HG03095 (cell line): ENCODE data around the gene ZIM2.
"Not testable (repeated sequence)": the region's sequence is repeated elsewhere in the genome, so short reads cannot be mapped to it uniquely, and the experiment has no call there.

Experiments used
- ATAC-seq: cut with Tn5 transposase; IDR thresholded peaks from one replicate; pipeline ENCODE4 v1.9.1; 2021; ENCODE audit warnings: moderate library complexity; ENCODE audit not compliant: unreplicated experiment

Gene ZIM2

DNA sequence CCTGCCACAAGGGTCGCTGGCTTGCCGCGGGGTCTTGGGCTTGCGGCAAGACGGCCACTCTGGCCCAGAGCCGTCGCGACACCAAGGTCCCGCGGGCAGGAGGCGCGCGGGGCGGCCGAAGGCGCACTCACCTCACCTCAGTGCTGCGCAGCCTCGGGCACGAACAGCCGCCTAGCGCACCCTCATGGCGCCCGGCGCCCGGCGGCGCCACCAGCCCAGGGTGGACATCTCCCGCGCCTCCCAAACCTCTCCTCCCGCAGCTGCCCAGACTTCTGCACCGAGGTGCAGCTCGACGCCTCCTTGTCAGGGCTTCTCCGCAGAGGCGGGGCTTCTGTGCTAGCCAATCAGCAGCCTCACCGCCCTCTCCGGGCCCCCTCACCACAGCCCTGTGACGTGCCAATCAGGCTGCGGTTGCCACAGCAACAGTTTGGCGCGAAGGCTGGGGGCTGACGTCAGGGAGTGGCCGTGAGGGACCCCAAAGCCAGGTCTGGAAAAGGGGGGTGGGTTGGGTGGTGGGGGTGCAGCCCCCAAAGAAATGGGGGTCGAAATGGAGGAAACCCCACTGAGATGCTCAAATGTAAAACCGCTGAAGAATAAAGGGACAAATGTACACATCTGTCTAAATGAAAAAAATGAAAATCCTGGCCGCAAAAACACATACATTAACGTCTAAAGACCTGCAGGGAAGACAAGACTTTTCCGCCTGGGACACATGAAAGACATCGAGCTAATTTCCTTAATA is at the start of gene ZIM2, which contains the start of gene PEG3:
Gene ZIM2 (minus strand): TSS at position 276 of the 742 bp plus-strand sequence. CDS start 16,449 bp downstream, outside the sequence.
Gene PEG3 (minus strand): TSS at position 276 of the 742 bp plus-strand sequence. CDS start 16,071 bp downstream, outside the sequence.
- no peak for ATAC-seq

- no peak for ATAC-seq
These were observed 44.9 kb upstream of the ZIM2 start for GRCh38 chr19:56885173-56885985.

DNA sequence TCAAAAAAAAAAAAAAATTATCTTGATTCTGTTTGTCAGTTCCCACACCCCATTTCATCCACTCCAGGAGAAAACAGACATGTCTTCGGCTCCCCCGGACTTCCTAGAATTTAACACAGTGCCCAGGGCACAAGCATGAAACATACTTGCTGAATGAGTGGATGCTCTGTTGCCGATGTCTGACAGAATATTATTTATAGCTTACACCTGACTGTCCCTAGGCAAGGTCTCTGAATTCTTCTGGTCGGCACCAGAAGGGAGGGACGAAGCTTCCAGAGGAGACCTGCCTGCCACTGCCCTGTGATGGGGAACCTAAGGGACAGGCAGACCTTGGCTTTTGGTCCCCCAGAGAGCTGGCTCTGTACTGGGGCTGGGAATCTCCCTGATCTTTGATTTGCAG is 43.9 kb upstream of the ZIM2 start:
- ATAC-seq, result no peak

- no peak for ATAC-seq
These were observed 40.2 kb upstream of the ZIM2 start for GRCh38 chr19:56880592-56881190.

GRCh38 chr19:56877069-56877715 is 36.7 kb upstream of the ZIM2 start:
- ATAC-seq, result no peak

GRCh38 chr19:56875717-56876116 is 35.2 kb upstream of the ZIM2 start:
- no peak for ATAC-seq

GRCh38 chr19:56874530-56874929 is 34.0 kb upstream of the ZIM2 start:
- no peak for ATAC-seq

- no peak for ATAC-seq
These were observed 33.0 kb upstream of the ZIM2 start for GRCh38 chr19:56873493-56873892.

GRCh38 chr19:56869886-56870285 is 29.4 kb upstream of the ZIM2 start:
- ATAC-seq, result no peak

GRCh38 chr19:56868446-56868845 is 27.9 kb upstream of the ZIM2 start:
- no peak for ATAC-seq

GRCh38 chr19:56866538-56866937 is 26.0 kb upstream of the ZIM2 start:
- ATAC-seq, result no peak

DNA sequence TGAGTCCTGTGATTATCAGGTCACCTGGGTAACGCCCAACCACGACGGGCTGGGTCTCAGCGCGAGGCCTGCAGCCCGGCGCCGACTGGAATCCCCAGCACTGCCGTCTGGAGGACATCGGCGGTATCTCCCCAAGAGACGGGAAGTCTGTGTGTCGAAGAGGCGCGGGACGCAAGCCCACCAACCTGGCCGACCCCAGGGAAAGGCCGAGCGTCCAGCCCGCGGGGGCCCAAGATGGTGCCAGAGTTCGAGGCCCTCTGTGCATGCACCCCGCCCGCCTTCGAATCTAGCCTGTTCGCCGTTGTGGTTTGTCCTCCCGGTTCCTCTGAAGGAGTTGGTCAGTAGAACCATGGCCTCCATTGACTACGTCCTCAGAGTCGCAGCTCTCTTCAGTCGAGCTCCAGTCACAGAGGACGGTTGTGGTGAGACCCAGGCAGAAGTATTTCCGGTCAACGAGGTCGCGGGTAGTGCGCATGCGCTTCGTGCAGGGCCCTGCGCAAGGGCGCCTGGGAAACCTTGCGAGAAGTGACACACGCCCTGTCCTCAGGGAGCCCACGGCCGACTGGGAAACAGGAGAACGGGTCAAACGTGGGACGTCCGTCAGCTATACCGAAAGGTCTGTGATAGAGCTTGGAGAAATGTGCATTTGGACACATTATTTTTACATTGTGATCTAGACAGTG is 24.1 kb upstream of the ZIM2 start:
- no peak for ATAC-seq

DNA sequence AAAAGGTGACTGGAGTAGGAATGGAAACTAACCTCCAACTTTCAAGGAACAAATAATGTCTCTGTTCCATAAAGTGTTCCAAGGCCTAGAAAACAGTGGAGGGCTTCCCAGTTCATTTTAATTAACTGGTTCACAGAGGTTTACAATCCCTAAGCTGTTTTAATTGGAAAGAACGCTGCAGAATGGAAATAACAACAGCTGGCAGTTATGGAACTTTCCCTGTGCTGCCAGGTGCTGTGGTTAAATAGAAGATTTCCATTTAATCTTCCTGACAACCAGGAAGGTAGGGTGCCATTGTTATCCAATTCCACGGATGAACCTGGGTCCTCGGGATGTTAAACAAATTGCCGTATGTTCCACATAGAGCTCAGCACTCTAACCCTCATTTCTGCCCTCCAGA is 22.2 kb upstream of the ZIM2 start:
- no peak for ATAC-seq

DNA sequence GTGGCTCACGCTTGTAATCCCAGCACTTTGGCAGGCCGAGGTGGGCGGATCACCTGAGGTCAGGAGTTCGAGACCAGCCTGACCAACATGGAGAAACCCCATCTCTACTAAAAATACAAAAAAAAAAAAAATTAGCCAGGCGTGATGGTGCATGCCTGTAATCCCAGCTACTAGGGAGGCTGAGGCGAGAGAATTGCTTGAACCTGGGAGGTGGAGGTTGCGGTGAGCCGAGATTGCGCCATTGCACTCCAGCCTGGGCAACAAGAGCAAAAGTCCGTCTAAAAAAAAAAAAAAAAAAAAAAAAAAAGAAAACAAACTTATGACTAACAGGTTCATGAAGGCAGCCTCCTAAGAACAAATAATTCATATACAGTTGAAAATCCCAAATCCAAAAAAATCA is 19.9 kb upstream of the ZIM2 start:
- ATAC-seq, result not testable (repeated sequence)

GRCh38 chr19:56858026-56858425 is 17.5 kb upstream of the ZIM2 start:
- ATAC-seq, result no peak

DNA sequence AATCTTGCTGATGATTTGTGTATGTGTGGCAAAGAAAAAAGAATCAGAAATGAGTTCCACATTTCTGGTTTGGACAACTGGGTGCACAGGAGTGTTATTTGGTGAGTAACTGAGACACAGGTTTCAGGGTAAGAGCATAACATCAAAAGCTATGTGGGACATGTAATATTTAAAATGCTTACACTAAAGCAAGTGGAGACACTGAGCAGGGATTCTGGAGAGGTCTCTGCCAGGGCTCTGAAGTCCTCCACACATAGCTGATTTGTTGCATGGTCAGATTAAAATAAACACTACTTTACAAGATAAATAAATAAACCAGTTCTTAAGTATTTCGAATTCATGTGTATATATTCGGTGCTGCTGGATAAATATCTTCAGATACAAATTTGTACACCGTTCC is 16.3 kb upstream of the ZIM2 start:
- no peak for ATAC-seq

- ATAC-seq, result not testable (repeated sequence)
These were observed 11.8 kb upstream of the ZIM2 start for GRCh38 chr19:56852361-56852760.

GRCh38 chr19:56848166-56848565 is 7.6 kb upstream of the ZIM2 start:
- ATAC-seq, result no peak

- ATAC-seq, result no peak
These were observed 1.9 kb upstream of the ZIM2 start for GRCh38 chr19:56842412-56842811.

GRCh38 chr19:56841193-56841543 is 642 bp upstream of the ZIM2 start:
- no peak for ATAC-seq
